Measurements from ENCODE around the gene CAPSL. TPM values are rescaled to one million over a fixed set of nuclear protein-coding genes. Genes with fewer than 3 reads are reported as not detected.

CAPSL gene
- total and polyA plus RNA-seq, 11 donors: not detected

DNA sequence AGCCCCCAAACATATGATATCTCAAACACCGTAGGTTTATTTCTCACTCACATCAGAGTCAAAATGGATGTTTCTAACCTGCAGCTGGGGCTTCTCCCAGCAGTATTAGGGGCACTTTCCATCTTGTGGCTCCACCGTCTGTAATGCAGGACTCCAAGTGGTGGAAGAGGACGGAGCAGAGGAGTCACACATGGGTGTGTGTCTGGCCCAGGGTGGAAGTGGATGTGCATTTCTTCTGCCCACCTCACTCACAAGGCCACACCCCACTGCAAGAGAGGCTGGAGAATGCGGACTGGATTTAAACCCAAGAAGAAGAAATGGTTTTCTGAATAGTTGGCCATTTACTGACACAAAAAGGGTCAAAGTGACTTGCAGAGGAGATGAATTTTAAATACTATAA is 67.8 kb downstream of the CAPSL start:
- ATAC-seq: no peak
- H3K9me3 ChIP-seq: no peaks in the 10 kb centered on the region
- no peaks in the 10 kb centered on the region for H3K27me3 ChIP-seq
- DNase-seq: no peak
- 75 to 91% (median 87%) methylated on average over 4 of the region's 4 CpGs for WGBS, 4 donors
- peaks cover 0 to 3% (median 0%) of the 10 kb centered on the region in 9 donors for H3K36me3 ChIP-seq
- no peak overlapping the region for H3K4me3 ChIP-seq
- H3K4me1 ChIP-seq: peaks cover 0 to 14% (median 0%) of the 10 kb centered on the region in 12 donors
- H3K27ac ChIP-seq: no peak overlapping the region
- intact Hi-C loops (cut with DNase I): no loop called here
- TF ChIP-seq, protein P1, sequence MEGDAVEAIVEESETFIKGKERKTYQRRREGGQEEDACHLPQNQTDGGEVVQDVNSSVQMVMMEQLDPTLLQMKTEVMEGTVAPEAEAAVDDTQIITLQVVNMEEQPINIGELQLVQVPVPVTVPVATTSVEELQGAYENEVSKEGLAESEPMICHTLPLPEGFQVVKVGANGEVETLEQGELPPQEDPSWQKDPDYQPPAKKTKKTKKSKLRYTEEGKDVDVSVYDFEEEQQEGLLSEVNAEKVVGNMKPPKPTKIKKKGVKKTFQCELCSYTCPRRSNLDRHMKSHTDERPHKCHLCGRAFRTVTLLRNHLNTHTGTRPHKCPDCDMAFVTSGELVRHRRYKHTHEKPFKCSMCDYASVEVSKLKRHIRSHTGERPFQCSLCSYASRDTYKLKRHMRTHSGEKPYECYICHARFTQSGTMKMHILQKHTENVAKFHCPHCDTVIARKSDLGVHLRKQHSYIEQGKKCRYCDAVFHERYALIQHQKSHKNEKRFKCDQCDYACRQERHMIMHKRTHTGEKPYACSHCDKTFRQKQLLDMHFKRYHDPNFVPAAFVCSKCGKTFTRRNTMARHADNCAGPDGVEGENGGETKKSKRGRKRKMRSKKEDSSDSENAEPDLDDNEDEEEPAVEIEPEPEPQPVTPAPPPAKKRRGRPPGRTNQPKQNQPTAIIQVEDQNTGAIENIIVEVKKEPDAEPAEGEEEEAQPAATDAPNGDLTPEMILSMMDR (IDR thresholded peaks at IDR 0.05): no peak
- no peak for TF ChIP-seq POLR2A (IDR thresholded peaks at IDR 0.05)

DNA sequence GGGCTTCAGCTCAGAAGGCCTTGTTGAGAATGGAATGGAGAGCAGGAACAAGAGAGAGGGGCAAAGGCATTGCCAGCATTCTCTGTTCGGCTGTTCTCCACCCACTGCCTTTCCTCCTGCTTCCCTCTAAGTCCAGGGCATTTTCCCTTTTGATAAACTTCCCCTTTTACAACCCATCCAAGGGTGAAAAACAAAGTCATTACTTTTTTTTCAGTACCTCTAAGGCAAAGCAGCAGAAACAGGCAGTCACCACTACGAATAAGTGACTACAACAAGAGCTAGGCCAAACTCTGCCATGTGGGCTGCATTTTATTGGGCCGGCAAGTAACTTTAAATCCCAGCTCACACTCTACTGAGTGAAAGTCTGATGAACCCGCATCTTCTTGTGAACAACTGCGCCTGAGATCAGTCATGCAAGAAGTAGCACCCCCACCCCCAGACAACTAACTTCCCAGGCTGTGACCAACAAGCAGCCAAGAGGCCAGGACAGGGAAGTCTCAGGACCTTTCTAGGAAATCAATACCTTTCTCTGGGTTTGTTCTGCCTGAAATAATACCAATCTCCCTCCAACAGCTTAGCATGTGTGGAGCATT is 68.6 kb downstream of the CAPSL start:
- Histone ChIP-seq H3K36me3 (no peaks in the 10 kb centered on the region), H3K4me1 (peaks cover 0 to 14% (median 0%) of the 10 kb centered on the region in 12 donors), H3K27me3 (no peaks in the 10 kb centered on the region), H3K27ac (no peak overlapping the region), H3K4me3 (no peak overlapping the region), H3K9me3 (no peaks in the 10 kb centered on the region)
- intact Hi-C loops (cut with DNase I): no loop called here
- WGBS, 4 donors: 75 to 82% (median 78%) methylated on average over 5 of the region's 5 CpGs
- DNase-seq (no peak), ATAC-seq (no peak)
- no peak for TF ChIP-seq POLR2A (IDR thresholded peaks at IDR 0.05)
- TF ChIP-seq, protein P1 (IDR thresholded peaks at IDR 0.05): no peak

DNA sequence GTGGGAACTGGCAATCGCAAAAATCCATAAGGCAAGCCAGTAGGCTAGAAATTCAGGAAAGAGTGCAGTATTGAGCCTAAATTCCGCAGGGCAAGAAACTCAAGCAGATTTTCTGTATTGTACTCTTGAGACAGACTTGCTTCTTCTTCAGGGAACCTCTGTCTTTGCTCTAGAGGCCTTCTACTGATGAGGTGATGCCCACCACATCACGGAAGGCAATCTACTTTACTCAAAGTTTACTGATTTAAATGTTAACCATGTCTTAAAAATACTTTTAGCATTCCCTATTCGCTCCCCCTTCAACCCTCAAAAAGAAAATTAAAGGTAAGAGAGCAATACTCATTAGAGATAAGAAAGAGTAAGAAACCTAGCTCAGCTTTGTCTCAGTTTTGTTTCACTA is 70.4 kb downstream of the CAPSL start:
- Histone ChIP-seq H3K36me3 (no peaks in the 10 kb centered on the region), H3K27me3 (no peaks in the 10 kb centered on the region), H3K4me3 (no peak overlapping the region), H3K9me3 (peaks cover 0 to 4% (median 0%) of the 10 kb centered on the region in 12 donors), H3K4me1 (peaks cover 0 to 14% (median 0%) of the 10 kb centered on the region in 12 donors), H3K27ac (no peak overlapping the region)
- ATAC-seq (no peak), DNase-seq (no peak)
- TF ChIP-seq, protein P1 (IDR thresholded peaks at IDR 0.05): no peak
- TF ChIP-seq POLR2A (IDR thresholded peaks at IDR 0.05): no peak
- 84 to 88% (median 86%) methylated on average over 4 of the region's 4 CpGs for WGBS, 4 donors
- intact Hi-C loops (cut with DNase I): no loop called here

DNA sequence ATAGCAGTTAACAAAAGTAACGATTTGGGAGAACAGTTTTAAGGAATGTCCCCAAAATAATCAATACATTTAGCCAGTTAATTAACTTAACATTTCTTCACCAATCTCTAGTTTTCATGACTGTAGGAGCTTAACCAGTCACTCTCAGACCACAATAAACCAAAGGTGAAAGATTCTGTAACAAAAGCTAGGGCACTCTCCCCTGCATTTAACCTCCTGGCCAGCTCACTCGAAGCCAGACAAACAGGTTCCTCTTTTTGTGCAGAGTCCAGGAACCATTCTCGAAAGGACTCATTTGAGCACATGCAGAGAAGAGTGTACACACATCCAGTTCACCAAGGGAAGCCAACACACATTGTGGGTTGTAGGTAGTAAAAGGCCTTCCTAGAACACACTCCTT is 75.3 kb downstream of the CAPSL start:
- TF ChIP-seq, protein P1 (IDR thresholded peaks at IDR 0.05): no peak
- no peak for TF ChIP-seq POLR2A (IDR thresholded peaks at IDR 0.05)
- ATAC-seq: no peak
- intact Hi-C loops (cut with DNase I): no loop called here

More for the DNA sequence above, 75.3 kb downstream of the CAPSL start:
- DNase-seq: no peak
- Histone ChIP-seq H3K36me3 (peaks cover 0 to 4% (median 0%) of the 10 kb centered on the region in 9 donors), H3K27me3 (no peaks in the 10 kb centered on the region), H3K27ac (no peak overlapping the region), H3K9me3 (peaks cover 0 to 4% (median 0%) of the 10 kb centered on the region in 12 donors), H3K4me3 (peak overlapping the region in 1 of 12 donors; percentile 1), H3K4me1 (peaks cover 0 to 8% (median 0%) of the 10 kb centered on the region in 12 donors)
- 76 to 85% (median 80%) methylated on average over 3 of the region's 3 CpGs for WGBS, 4 donors
